Bronchial epithelial cell (primary cell): ENCODE measurements around the gene KIAA0319L. TPM values are rescaled to one million over a fixed set of nuclear protein-coding genes. Genes with fewer than 3 reads are reported as not detected.

ENCODE experiments used
- DNase-seq: peaks from one replicate; pipeline ENCODE4 v3.0.0-alpha.2; 2010; ENCODE audit warnings: low read depth
- FAIRE-seq: peaks from 2 replicates; lab custom pipeline; 2011; peaks lifted over from hg19 to GRCh38; lab: Jason Lieb, UNC
- H3K27me3 ChIP-seq: 2 replicates; pipeline ENCODE4 v1.5.1; 2011; ENCODE audit warnings: low read length; ENCODE audit not compliant: control insufficient read depth, insufficient read depth
- H3K36me3 ChIP-seq: 2 replicates; pipeline ENCODE4 v1.5.1; 2011; ENCODE audit warnings: low read length; ENCODE audit not compliant: control insufficient read depth, insufficient read depth
- H3K4me3 ChIP-seq: 2 replicates; pipeline ENCODE4 v1.5.1; 2011; ENCODE audit warnings: mild to moderate bottlenecking, low read depth, low read length, control low read depth
- total RNA-seq: library from RNA; depleted of rRNA; stranded (reverse); fragments of >200 nt; gene quantifications from 2 replicates; pipeline ENCODE4 v1.2.1, GENCODE V29; 2014
- TF ChIP-seq, protein P1 (sequence below): IDR thresholded peaks from 2 replicates; pipeline ENCODE4 v1.5.1; 2011; ENCODE audit warnings: mild to moderate bottlenecking, moderate library complexity, low read length, control low read depth, inconsistent platforms; ENCODE audit not compliant: insufficient read depth, severe bottlenecking

KIAA0319L gene
- total RNA-seq, 1 donor from 2014 or later: 26.6 TPM

DNA sequence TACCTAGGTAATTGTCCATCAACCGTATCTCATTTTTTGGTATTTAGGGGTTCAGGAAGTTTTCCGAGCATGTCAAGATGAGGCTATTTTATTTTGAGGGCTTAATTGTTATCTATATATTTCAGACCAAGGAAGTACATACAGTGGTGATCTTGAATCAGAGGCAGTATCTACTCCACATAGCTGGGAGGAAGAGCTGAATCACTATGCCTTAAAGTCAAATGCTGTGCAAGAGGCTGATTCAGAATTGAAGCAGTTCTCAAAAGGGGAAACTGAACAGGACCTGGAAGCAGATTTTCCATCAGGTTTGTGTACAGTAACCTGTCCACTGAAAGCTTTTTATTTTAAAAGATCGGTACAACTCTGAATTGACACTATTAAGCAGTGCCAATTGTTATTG, 158.5 kb downstream of the KIAA0319L start:
- Histone ChIP-seq H3K27me3 (no peaks in the 10 kb centered on the region), H3K4me3 (no peak overlapping the region), H3K36me3 (peaks cover 8% of the 10 kb centered on the region)
- TF ChIP-seq, protein P1, sequence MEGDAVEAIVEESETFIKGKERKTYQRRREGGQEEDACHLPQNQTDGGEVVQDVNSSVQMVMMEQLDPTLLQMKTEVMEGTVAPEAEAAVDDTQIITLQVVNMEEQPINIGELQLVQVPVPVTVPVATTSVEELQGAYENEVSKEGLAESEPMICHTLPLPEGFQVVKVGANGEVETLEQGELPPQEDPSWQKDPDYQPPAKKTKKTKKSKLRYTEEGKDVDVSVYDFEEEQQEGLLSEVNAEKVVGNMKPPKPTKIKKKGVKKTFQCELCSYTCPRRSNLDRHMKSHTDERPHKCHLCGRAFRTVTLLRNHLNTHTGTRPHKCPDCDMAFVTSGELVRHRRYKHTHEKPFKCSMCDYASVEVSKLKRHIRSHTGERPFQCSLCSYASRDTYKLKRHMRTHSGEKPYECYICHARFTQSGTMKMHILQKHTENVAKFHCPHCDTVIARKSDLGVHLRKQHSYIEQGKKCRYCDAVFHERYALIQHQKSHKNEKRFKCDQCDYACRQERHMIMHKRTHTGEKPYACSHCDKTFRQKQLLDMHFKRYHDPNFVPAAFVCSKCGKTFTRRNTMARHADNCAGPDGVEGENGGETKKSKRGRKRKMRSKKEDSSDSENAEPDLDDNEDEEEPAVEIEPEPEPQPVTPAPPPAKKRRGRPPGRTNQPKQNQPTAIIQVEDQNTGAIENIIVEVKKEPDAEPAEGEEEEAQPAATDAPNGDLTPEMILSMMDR: no peak
- FAIRE-seq (no peak), DNase-seq (peak; percentile 27)

DNA sequence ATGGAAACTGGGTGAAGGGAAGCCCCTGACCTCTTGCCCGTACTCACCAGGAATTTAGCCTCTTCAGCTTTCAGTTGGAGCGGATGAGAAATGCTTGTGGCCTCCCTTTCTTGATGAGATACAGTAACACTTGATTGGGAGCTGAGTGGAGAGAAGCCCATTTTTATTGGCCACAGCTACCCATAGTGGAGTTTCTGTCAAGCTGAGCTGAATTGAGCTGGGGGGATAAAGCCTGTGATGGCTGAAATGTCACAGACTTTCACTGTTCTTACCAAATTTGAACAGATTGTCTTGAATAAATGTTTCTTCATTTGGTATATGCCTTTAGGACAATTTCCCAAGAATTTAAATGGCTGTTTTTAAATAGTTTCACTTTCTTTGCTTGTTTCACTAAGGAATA, 162.8 kb downstream of the KIAA0319L start:
- DNase-seq (no peak), FAIRE-seq (peak; percentile 79)
- H3K36me3 ChIP-seq: peaks cover 10% of the 10 kb centered on the region
- TF ChIP-seq, protein P1: no peak
- no peaks in the 10 kb centered on the region for H3K27me3 ChIP-seq
- H3K4me3 ChIP-seq: no peak overlapping the region

DNA sequence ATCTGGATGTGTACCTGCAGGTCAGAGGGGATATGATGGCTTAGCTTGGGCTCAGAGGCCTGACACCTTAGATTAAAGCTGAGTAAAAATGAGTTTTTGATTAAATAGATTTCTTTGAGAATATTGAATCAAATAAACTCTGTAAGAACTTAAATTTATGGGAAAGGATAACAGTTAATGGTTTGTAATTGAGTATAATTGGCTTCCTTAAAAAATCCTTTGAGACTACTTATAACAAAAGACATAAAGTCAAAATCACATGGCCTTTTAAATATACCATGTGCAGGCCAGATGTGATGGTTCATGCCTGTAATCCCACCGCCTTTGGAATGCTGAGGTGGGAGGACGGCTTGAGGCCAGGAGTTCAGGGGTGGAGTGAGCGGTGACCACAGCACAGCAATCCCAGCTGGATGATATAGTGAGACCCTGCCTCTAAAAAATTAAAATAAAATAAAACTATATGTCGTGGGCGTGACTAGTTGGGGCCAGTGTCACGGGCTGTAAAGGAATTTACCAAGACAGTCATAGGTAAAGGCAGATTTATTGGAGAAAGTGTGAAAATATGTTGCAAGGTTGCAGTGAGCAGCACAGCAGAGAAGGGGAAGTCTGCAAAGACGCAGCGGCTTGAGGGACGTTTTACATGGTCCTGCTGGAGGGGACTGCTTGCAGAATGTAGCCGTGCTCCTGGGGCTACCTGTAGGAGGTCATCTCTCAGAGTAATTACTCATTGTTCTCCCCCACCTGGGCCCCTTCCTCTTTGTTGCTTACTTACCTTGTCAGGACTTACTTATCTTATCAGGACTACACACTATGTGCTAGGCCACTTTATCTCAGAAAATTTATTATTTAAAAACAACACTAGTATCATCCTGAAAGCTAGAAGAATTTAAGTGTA, 166.4 kb downstream of the KIAA0319L start:
- DNase-seq: no peak
- no peaks in the 10 kb centered on the region for H3K27me3 ChIP-seq
- H3K36me3 ChIP-seq: peaks cover 8% of the 10 kb centered on the region
- FAIRE-seq: no peak
- no peak overlapping the region for H3K4me3 ChIP-seq
- TF ChIP-seq, protein P1: no peak

DNA sequence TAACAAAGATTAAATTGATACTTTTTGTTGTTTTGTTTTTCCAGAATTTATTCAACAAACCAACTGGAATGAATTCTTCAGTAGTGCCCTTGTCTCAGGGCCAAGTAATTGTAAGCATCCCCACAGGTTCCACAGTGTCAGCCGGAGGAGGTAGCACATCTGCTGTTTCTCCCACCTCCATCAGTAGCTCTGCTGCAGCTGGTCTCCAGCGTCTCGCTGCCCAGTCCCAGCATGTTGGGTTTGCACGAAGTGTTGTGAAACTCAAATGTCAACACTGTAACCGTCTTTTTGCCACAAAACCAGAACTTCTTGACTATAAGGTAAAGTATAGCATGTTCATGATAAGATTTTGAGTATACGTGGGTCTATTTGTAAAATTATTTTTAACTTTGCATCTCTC, 170.2 kb downstream of the KIAA0319L start:
- TF ChIP-seq, protein P1: no peak
- Histone ChIP-seq H3K36me3 (peaks cover 1% of the 10 kb centered on the region), H3K27me3 (no peaks in the 10 kb centered on the region), H3K4me3 (no peak overlapping the region)
- DNase-seq: no peak
- FAIRE-seq: no peak

DNA sequence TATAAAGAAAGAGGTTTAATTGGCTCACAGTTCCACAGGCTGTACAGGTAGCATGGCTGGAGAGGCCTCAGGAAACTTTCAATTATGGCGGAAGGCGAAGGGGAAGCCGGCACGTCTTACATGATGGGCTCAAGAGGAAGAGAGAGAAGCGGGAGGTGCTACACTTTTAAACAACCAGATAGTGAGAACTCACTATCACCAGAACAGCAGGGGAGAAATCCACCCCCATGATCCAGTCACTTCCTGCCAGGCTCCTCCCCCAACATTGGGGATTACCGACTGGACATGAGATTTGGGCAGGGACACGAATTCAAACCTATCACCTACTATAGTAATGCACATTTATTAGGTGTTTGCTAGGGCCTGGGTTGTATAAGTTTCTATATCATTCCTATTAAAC, 170.9 kb downstream of the KIAA0319L start:
- Histone ChIP-seq H3K27me3 (no peaks in the 10 kb centered on the region), H3K4me3 (no peak overlapping the region), H3K36me3 (peaks cover 2% of the 10 kb centered on the region)
- FAIRE-seq (no peak), DNase-seq (no peak)
- TF ChIP-seq, protein P1: no peak

Other genes with a start within 250 kb of the KIAA0319L start
- 8.7 and 10.0 TPM in 2 replicates for gene NCDN, start 396 bp upstream of the KIAA0319L start, total RNA-seq
- under 0.01 and 0.13 TPM in 2 replicates for gene TFAP2E, start 15.9 kb upstream of the KIAA0319L start, total RNA-seq
- 12.4 and 13.6 TPM in 2 replicates for gene PSMB2, start 84.1 kb upstream of the KIAA0319L start, total RNA-seq
- gene C1orf216, start 161.5 kb upstream of the KIAA0319L start, total RNA-seq: 4.1 and 6.3 TPM in 2 replicates
- 0.26 and 0.38 TPM in 2 replicates for gene CLSPN, start 212.6 kb upstream of the KIAA0319L start, total RNA-seq